SK-N-SH (cell line): ENCODE measurements around the gene TEPSIN. TPM values are rescaled to one million over a fixed set of nuclear protein-coding genes. Genes with fewer than 3 reads are reported as not detected.

ENCODE experiments used
- CTCF ChIA-PET: fragments of 300-600, 350-600 bp; formaldehyde crosslinking; extraction: SDS; loops from one replicate; lab custom pipeline; 2021; lab: Yijun Ruan, JAX
- POLR2A ChIA-PET: fragments of 350-600 bp; sonication (Branson Sonifier 250); formaldehyde crosslinking; extraction: SDS; loops from one replicate; lab custom pipeline; 2020; ENCODE audit warnings: antibody characterized with exemption, inconsistent platforms; lab: Yijun Ruan, JAX
- DNase-seq: peaks from one replicate; pipeline ENCODE4 v3.0.0; 2012
- H2AFZ ChIP-seq: fragments of 200-600 bp; sonication (generic); 2 replicates; pipeline ENCODE4 v1.8.1; 2016; ENCODE audit warnings: antibody characterized with exemption, mild to moderate bottlenecking, low read depth
- H3F3A ChIP-seq: fragments of 200-600 bp; sonication (generic); replicated peaks from 2 replicates; pipeline ENCODE3; 2016; ENCODE audit warnings: antibody characterized with exemption, mild to moderate bottlenecking; ENCODE audit not compliant: insufficient read depth
- H3K27ac ChIP-seq, 2 experiments: fragments of 200-500 bp in 1 of 2; fragments of 200-600 bp in 1 of 2; sonication (Bioruptor generic) in 1 of 2; sonication (generic), shearing (Covaris generic) in 1 of 2; 2 replicates each; pipeline versions ENCODE4 v1.5.1 to v1.6.1; 2014 to 2016; ENCODE audit warnings: low read depth in 2 of 2, inconsistent platforms in 1 of 2, low read length in 1 of 2, mild to moderate bottlenecking in 1 of 2, mixed read lengths in 1 of 2
- H3K27me3 ChIP-seq: fragments of 200-600 bp; sonication (generic), shearing (Covaris generic); 2 replicates; pipeline ENCODE4 v1.6.1; 2016; ENCODE audit warnings: mixed run types; ENCODE audit not compliant: insufficient read depth
- H3K36me3 ChIP-seq, 2 experiments: fragments of 200-500 bp in 1 of 2; fragments of 200-600 bp in 1 of 2; sonication (Bioruptor generic) in 1 of 2; sonication (generic) in 1 of 2; replicated peaks in 1 of 2; 2 replicates each; pipeline versions ENCODE3 to v1.5.1; 2014 to 2016; ENCODE audit warnings: low read length in 1 of 2, mild to moderate bottlenecking in 1 of 2; ENCODE audit not compliant: insufficient read depth in 2 of 2, control insufficient read depth in 1 of 2
- H3K4me1 ChIP-seq, 2 experiments: fragments of 200-500 bp in 1 of 2; fragments of 200-600 bp in 1 of 2; sonication (Bioruptor generic) in 1 of 2; sonication (generic), shearing (Covaris generic) in 1 of 2; 2 replicates each; pipeline versions ENCODE4 v1.5.1 to v1.6.1; 2014 to 2016; ENCODE audit warnings: low read depth in 1 of 2, low read length in 1 of 2, mixed run types in 1 of 2; ENCODE audit not compliant: insufficient read depth in 2 of 2, control insufficient read depth in 1 of 2
- H3K4me2 ChIP-seq: fragments of 200-600 bp; sonication (generic), shearing (Covaris generic); 2 replicates; pipeline ENCODE4 v1.6.1; 2017; ENCODE audit warnings: mixed run types
- H3K4me3 ChIP-seq, 2 experiments: fragments of 200-500 bp in 1 of 2; fragments of 200-600 bp in 1 of 2; sonication (Bioruptor generic) in 1 of 2; sonication (generic), shearing (Covaris generic) in 1 of 2; 2 replicates each; pipeline versions ENCODE4 v1.5.1 to v1.8.1; 2014 to 2016; ENCODE audit warnings: low read depth in 2 of 2, inconsistent platforms in 1 of 2, low read length in 1 of 2, mild to moderate bottlenecking in 1 of 2, mixed read lengths in 1 of 2, moderate library complexity in 1 of 2
- H3K79me2 ChIP-seq: fragments of 200-600 bp; sonication (generic); 2 replicates; pipeline ENCODE4 v1.8.1; 2017; ENCODE audit warnings: mild to moderate bottlenecking; ENCODE audit not compliant: insufficient read depth
- H3K9ac ChIP-seq: fragments of 200-600 bp; sonication (generic); 2 replicates; pipeline ENCODE4 v1.6.1; 2017; ENCODE audit warnings: mixed run types
- H3K9me2 ChIP-seq: fragments of 200-600 bp; sonication (generic); 2 replicates; pipeline ENCODE4 v1.6.1; 2017; ENCODE audit warnings: mixed run types
- H3K9me3 ChIP-seq: fragments of 200-600 bp; sonication (generic); 2 replicates; pipeline ENCODE4 v1.6.1; 2017; ENCODE audit warnings: mixed run types, mild to moderate bottlenecking, moderate library complexity
- H4K20me1 ChIP-seq: fragments of 200-600 bp; sonication (generic); 2 replicates; pipeline ENCODE4 v1.6.1; 2017; ENCODE audit warnings: mild to moderate bottlenecking, mixed run types; ENCODE audit not compliant: insufficient read depth
- CHD2 ChIP-seq: fragments of 150-350 bp; IDR thresholded peaks from 2 replicates; pipeline ENCODE4 v1.6.1; 2018; ENCODE audit warnings: low read length; ENCODE audit not compliant: partially characterized antibody
- ELF1 ChIP-seq: IDR thresholded peaks from 2 replicates; pipeline ENCODE4 v1.4.0; 2012
- FOSL2 ChIP-seq: IDR thresholded peaks from 2 replicates; pipeline ENCODE4 v1.4.0; 2012; ENCODE audit warnings: low read depth, mild to moderate bottlenecking, moderate library complexity, borderline replicate concordance
- FOXM1 ChIP-seq: IDR thresholded peaks from 2 replicates; pipeline ENCODE4 v1.4.0; 2012; ENCODE audit warnings: low read depth, mild to moderate bottlenecking
- GATA2 ChIP-seq: sonication (generic); formaldehyde crosslinking; IDR thresholded peaks from 2 replicates; pipeline ENCODE4 v1.5.0; 2020; ENCODE audit warnings: mild to moderate bottlenecking, missing genetic modification reagents
- IRF3 ChIP-seq: fragments of 150-350 bp; IDR thresholded peaks from 2 replicates; pipeline ENCODE4 v1.6.1; 2016; ENCODE audit warnings: mild to moderate bottlenecking, low read depth, low read length
- JUND ChIP-seq: IDR thresholded peaks from 2 replicates; pipeline ENCODE4 v1.4.0; 2012
- MXI1 ChIP-seq: IDR thresholded peaks from 2 replicates; pipeline ENCODE4 v1.6.1; 2012; ENCODE audit warnings: mild to moderate bottlenecking, low read depth, low read length, improper control_type of control experiment
- NFIC ChIP-seq: IDR thresholded peaks from 2 replicates; pipeline ENCODE4 v1.4.0; 2012; ENCODE audit warnings: borderline replicate concordance
- NRF1 ChIP-seq: IDR thresholded peaks from 2 replicates; pipeline ENCODE4 v1.6.1; 2012; ENCODE audit warnings: low read depth, mild to moderate bottlenecking, low read length
- PBX3 ChIP-seq: IDR thresholded peaks from 2 replicates; pipeline ENCODE4; 2012
- POLR2AphosphoS5 ChIP-seq: IDR thresholded peaks from 2 replicates; pipeline ENCODE4 v1.6.1; 2012; ENCODE audit warnings: low read depth, low read length
- RCOR1 ChIP-seq: fragments of 150-350 bp; IDR thresholded peaks from 2 replicates; pipeline ENCODE4 v1.6.1; 2017; ENCODE audit warnings: antibody characterized with exemption, low read length
- RFX5 ChIP-seq: IDR thresholded peaks from 2 replicates; pipeline ENCODE4 v1.6.1; 2012; ENCODE audit warnings: mild to moderate bottlenecking, improper control_type of control experiment, low read length
- SMC3 ChIP-seq: IDR thresholded peaks from 2 replicates; pipeline ENCODE4 v1.6.1; 2012; ENCODE audit warnings: low read depth, low read length, improper control_type of control experiment
- TAF1 ChIP-seq: IDR thresholded peaks from 2 replicates; pipeline ENCODE4 v1.6.1; 2012; ENCODE audit warnings: low read depth, mild to moderate bottlenecking, low read length, moderate library complexity, borderline replicate concordance
- YY1 ChIP-seq: IDR thresholded peaks from 2 replicates; pipeline ENCODE4 v1.4.0; 2012; ENCODE audit warnings: low read depth, mild to moderate bottlenecking
- ZBTB33 ChIP-seq: IDR thresholded peaks from 2 replicates; pipeline ENCODE4 v1.4.0; 2012; ENCODE audit warnings: low read depth, borderline replicate concordance
- WGBS: methylation state at CpG from one replicate; pipeline ENCODE4 v1.1.6; 2017; ENCODE audit warnings: low lambda C conversion rate; 5-methylcytosine and 5-hydroxymethylcytosine counted together
- polyA plus RNA-seq, 3 experiments: library from polyadenylated mRNA; depleted of rRNA; stranded (reverse); fragments of >200 nt; gene quantifications; 2 replicates each; pipeline ENCODE4 v1.2.3, GENCODE V29; 2012

The TEPSIN gene
- polyA plus RNA-seq, 1 of the 3 experiments (the other 2 are of a cell fraction), result 35.3 TPM

- H3K9ac ChIP-seq, result no peak overlapping the region
- no peaks in the 10 kb centered on the region; the same call in 1 of the 2 replicates for H4K20me1 ChIP-seq
- H2AFZ ChIP-seq, result no peak overlapping the region
- H3K27me3 ChIP-seq, result no peaks in the 10 kb centered on the region
- H3K9me2 ChIP-seq, result no peaks in the 10 kb centered on the region
- peaks cover 0 to 3% of the 10 kb centered on the region in 2 experiments; a peak in 1 of 4 replicates for H3K4me1 ChIP-seq
- H3K4me3 ChIP-seq, result no peak overlapping the region
- TF ChIP-seq JUND (no peak), ELF1 (no peak), RCOR1 (no peak), MXI1 (no peak), ZBTB33 (no peak), TAF1 (no peak), YY1 (no peak), NFIC (no peak), GATA2 (CRISPR knock-in tag) (no peak), CHD2 (no peak), POLR2AphosphoS5 (no peak), SMC3 (no peak), PBX3 (no peak), NRF1 (no peak), FOSL2 (no peak), RFX5 (no peak), FOXM1 (no peak), IRF3 (no peak)
- ChIA-PET CTCF (interaction anchor here (1.1 to 14.7 kb wide), 6 partner anchors 12 to 402 kb away, joined by 3 to 147 read pairs (median 5); no protein-coding TSS in a partner anchor), POLR2A (no interaction called here)
- no peak for DNase-seq
- H3K4me2 ChIP-seq, result no peak overlapping the region
- no peaks in the 10 kb centered on the region for H3F3A ChIP-seq
- H3K36me3 ChIP-seq, result peaks cover 5 to 47% of the 10 kb centered on the region in 2 experiments
- no peaks in the 10 kb centered on the region for H3K9me3 ChIP-seq
- H3K79me2 ChIP-seq, result no peaks in the 10 kb centered on the region
- 90% methylated on average over 15 of the region's 22 CpGs for WGBS
- no peak overlapping the region for H3K27ac ChIP-seq
Observed at GRCh38 chr17:81198826-81199481, 39.9 kb downstream of the TEPSIN start.
